ENCODE measurements around the gene FCSK. TPM values are rescaled to one million over a fixed set of nuclear protein-coding genes. Genes with fewer than 3 reads are reported as not detected.

Gene FCSK
- total and polyA plus RNA-seq, 8 donors = 11.7 to 33.6 (median 15.2) TPM

GRCh38 chr16:70455910-70456309 is 1.5 kb downstream of the FCSK start:
- peaks cover 4 to 5% (median 4%) of the 10 kb centered on the region in 3 donors for H3K4me1 ChIP-seq
- TF ChIP-seq CTCF (IDR thresholded peaks at IDR 0.05) = no peak
- H3K4me3 ChIP-seq = no peak overlapping the region
- no peaks in the 10 kb centered on the region for H3K36me3 ChIP-seq
- no peaks in the 10 kb centered on the region for H3K9me3 ChIP-seq
- DNase-seq (no peak), FAIRE-seq (no peak), ATAC-seq (no peak)
- intact Hi-C loops (cut with DNase I) = no loop called here
- no peaks in the 10 kb centered on the region for H3K27me3 ChIP-seq
- no peak overlapping the region for H3K27ac ChIP-seq
- 91 to 94% methylated on average over 7 of the region's 7 CpGs for WGBS, 2 donors

DNA sequence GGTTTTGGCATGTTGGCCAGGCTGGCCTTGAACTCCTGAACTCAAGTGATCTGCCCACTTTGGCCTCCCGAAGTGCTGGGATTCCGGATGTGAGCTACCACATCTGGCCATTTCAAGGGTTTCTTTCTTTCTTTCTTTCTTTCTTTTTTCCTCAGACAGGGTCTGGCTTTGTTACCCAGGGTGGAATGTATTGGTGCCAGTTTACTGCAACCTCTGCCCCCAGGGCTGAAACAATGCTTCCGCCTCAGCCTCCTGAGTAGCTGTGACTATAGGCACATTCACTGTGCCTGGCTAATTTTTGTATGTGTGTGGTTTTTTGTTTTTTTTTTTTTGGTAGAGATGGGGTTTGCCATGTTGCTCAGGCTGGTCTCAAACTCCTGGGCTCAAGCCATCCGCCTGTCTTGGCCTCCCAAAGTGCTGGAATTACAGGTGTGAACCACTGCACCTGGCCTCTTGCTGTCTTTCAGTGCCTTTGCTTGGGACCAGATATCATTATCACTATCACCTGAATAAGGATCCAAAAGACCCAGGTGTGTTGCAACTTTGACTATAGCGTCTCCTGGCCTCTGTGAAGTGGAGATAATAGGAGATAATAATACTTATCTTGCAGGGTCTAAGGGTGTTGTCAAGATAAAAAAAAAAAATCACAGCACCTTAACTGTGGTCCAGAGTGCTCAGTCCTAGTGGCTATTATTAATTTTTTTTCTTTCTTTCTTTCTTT is 3.2 kb downstream of the FCSK start:
- no peaks in the 10 kb centered on the region for H3K9me3 ChIP-seq
- no peaks in the 10 kb centered on the region for H3K36me3 ChIP-seq
- H3K4me3 ChIP-seq = no peak overlapping the region
- no peak for FAIRE-seq
- H3K27me3 ChIP-seq = no peaks in the 10 kb centered on the region
- DNase-seq = no peak
- ATAC-seq = no peak
- 67 to 68% methylated on average over 5 of the region's 5 CpGs for WGBS, 2 donors
- H3K27ac ChIP-seq = no peak overlapping the region
- peaks cover 4 to 5% (median 4%) of the 10 kb centered on the region in 3 donors for H3K4me1 ChIP-seq
- intact Hi-C loops (cut with DNase I) = no loop called here
- TF ChIP-seq CTCF (IDR thresholded peaks at IDR 0.05) = no peak

DNA sequence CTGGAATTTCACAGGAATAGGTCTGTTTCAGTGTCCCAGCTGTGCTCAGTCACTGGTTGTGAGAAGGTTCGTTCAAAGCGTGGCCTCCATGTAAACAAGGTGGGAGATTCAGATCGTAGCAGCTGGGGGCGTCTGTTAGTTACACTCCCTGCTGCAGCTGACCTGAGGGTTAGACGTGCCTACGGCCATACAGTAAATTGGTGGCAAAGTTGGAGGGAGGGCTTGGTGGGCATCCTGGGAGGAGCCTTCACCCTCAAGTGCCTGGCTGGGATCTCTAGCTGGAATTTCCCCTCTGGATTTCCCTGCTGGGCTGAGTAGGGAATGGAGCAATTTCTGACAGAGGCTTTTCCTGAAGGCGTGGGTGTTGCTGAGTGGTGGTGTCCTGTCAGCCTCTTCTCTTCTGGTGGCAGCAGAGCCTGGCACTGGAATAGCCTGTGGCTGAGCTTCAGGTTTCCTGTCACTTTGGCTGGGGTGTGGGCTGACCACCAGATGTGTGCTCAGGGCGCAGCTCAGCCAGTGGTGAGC is 6.4 kb downstream of the FCSK start:
- ATAC-seq (peak in 1 of 4 donors; percentile 52), DNase-seq (no peak), FAIRE-seq (no peak)
- peaks cover 0 to 9% (median 0%) of the 10 kb centered on the region in 3 donors for H3K36me3 ChIP-seq
- no peak for TF ChIP-seq CTCF (IDR thresholded peaks at IDR 0.05)
- no peak overlapping the region for H3K4me3 ChIP-seq
- H3K27me3 ChIP-seq = no peaks in the 10 kb centered on the region
- no peak overlapping the region for H3K27ac ChIP-seq
- peaks cover 0 to 3% (median 0%) of the 10 kb centered on the region in 3 donors for H3K4me1 ChIP-seq
- intact Hi-C loops (cut with DNase I) = no loop called here
- WGBS, 2 donors = 83 to 88% methylated on average over 8 of the region's 8 CpGs
- H3K9me3 ChIP-seq = no peaks in the 10 kb centered on the region

DNA sequence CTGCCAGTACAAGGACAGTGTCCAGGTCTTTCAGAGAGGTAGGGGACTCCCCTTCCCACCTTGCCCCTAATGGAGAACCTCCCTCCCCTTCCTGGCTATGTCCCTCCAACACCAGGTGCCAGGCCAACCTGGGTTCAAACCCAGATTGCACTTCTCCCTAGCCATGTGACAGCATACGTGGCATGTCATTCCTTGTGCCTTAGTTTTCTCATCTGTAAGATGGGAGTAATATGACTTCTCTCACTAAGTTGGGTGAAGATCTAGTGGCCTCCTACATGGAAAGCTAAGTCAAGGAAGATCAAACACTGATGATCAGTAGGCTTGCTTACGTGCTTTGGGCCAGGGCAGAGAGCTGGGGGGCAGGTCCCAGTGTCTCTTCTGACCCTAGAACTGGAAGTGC is 8.8 kb downstream of the FCSK start:
- Histone ChIP-seq H3K9me3 (no peaks in the 10 kb centered on the region), H3K4me3 (no peak overlapping the region), H3K27ac (no peak overlapping the region), H3K4me1 (no peaks in the 10 kb centered on the region), H3K27me3 (no peaks in the 10 kb centered on the region), H3K36me3 (peaks cover 0 to 9% (median 0%) of the 10 kb centered on the region in 3 donors)
- FAIRE-seq = no peak
- no peak for ATAC-seq
- 98 to 100% methylated on average over 2 of the region's 2 CpGs for WGBS, 2 donors
- intact Hi-C loops (cut with DNase I) = no loop called here
- no peak for TF ChIP-seq CTCF (IDR thresholded peaks at IDR 0.05)
- DNase-seq = no peak
